Gastrocnemius medialis (tissue), 4 donors: ENCODE results near the gene RPS6KC1.
"Not testable (repeated sequence)": the region's sequence is repeated elsewhere in the genome, so short reads cannot be mapped to it uniquely, and the experiment has no call there.

ENCODE experiments used
- POLR2A ChIP-seq, 2 donors: fragments of 450-650 bp; IDR thresholded peaks; one replicate each; pipeline ENCODE4 v1.6.1; 2017; ENCODE audit warnings: antibody characterized with exemption in 2 of 2, mild to moderate bottlenecking in 2 of 2, moderate library complexity in 2 of 2
- TF ChIP-seq, protein P1 (sequence below), 5 experiments: fragments of 450-650 bp in 3 of 5; fragments of 200-600 bp in 2 of 5; sonication (generic) in 2 of 5; IDR thresholded peaks in 4 of 5; conservative IDR thresholded peaks in 1 of 5; 1 replicate in 4 of 5; 2 replicates in 1 of 5; pipeline ENCODE4 v1.5.1; 2016 to 2019; ENCODE audit warnings: antibody characterized with exemption in 5 of 5, mild to moderate bottlenecking in 3 of 5, moderate library complexity in 3 of 5

DNA sequence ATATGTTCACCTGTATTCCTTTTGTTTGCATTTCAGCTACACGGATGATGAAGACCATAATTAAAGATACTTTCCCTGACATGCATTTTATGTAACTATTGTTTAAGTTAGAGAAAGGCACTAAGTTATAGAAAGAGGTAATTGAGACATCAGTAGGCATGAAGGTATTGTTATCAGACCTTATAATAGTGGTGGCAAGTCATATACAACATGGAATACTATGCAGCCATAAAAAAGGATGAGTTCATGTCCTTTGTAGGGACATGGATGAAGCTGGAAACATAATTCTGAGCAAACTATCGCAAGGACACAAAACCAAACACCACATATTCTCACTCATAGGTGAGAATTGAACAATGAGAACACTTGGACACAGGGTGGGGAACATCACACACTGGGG is 109.4 kb downstream of the RPS6KC1 start:
- TF ChIP-seq, protein P1, sequence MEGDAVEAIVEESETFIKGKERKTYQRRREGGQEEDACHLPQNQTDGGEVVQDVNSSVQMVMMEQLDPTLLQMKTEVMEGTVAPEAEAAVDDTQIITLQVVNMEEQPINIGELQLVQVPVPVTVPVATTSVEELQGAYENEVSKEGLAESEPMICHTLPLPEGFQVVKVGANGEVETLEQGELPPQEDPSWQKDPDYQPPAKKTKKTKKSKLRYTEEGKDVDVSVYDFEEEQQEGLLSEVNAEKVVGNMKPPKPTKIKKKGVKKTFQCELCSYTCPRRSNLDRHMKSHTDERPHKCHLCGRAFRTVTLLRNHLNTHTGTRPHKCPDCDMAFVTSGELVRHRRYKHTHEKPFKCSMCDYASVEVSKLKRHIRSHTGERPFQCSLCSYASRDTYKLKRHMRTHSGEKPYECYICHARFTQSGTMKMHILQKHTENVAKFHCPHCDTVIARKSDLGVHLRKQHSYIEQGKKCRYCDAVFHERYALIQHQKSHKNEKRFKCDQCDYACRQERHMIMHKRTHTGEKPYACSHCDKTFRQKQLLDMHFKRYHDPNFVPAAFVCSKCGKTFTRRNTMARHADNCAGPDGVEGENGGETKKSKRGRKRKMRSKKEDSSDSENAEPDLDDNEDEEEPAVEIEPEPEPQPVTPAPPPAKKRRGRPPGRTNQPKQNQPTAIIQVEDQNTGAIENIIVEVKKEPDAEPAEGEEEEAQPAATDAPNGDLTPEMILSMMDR (IDR thresholded peaks at IDR 0.05 in 4 of 5, conservative IDR thresholded peaks at IDR 0.05 in 1 of 5): not testable (repeated sequence)
- TF ChIP-seq POLR2A (IDR thresholded peaks at IDR 0.05): not testable (repeated sequence)
